Measurements from ENCODE around the gene LGALS16.

- peak; percentile 22; the same call in 1 of the 2 replicates for TF ChIP-seq POLR2A (IDR thresholded peaks at IDR 0.05; ENCODE audit: low read depth, low read length)
- no peak for TF ChIP-seq POLR2AphosphoS5 (IDR thresholded peaks at IDR 0.05; ENCODE audit: low read depth, low read length)
- TF ChIP-seq TAF1 (IDR thresholded peaks at IDR 0.05; ENCODE audit: borderline replicate concordance, low read depth, low read length), result no peak
These were observed 24.9 kb downstream of the LGALS16 start for GRCh38 chr19:39680593-39680992.
